Endothelial cell of umbilical vein (primary cell): ENCODE data around the gene CLIP1. TPM values are rescaled to one million over a fixed set of nuclear protein-coding genes. Genes with fewer than 3 reads are reported as not detected.

ENCODE experiments used
- BruUV-seq: library from RNA; stranded (reverse); fragments of 400-500 nt; replicated peaks from 2 replicates; lab custom pipeline; 2021; lab: Mats Ljungman, UMichigan
- CTCF ChIA-PET: fragments of 300-600, 350-600 bp; sonication (Branson Sonifier 250); formaldehyde crosslinking; loops from one replicate; lab custom pipeline; 2021; ENCODE audit warnings: antibody characterized with exemption, inconsistent platforms; lab: Charles Lee
- POLR2A ChIA-PET: fragments of 300-600, 350-600 bp; sonication (Branson Sonifier 250); formaldehyde crosslinking; loops from one replicate; lab custom pipeline; 2021; ENCODE audit warnings: antibody characterized with exemption, inconsistent platforms; lab: Charles Lee
- DNase-seq: peaks from one replicate; pipeline ENCODE4 v3.0.0-alpha.2; 2011; ENCODE audit warnings: low read depth, low spot score
- FAIRE-seq: peaks from 2 replicates; lab custom pipeline; 2011; peaks lifted over from hg19 to GRCh38; lab: Jason Lieb, UNC
- H2AFZ ChIP-seq: 2 replicates; pipeline ENCODE4 v1.6.0; 2012; ENCODE audit warnings: low read depth, low read length, control low read depth, inconsistent platforms
- H3K27ac ChIP-seq: 2 replicates; pipeline ENCODE4 v1.5.1; 2011; ENCODE audit warnings: low read depth, mild to moderate bottlenecking, control low read depth, low read length, moderate library complexity; ENCODE audit not compliant: insufficient read depth
- H3K27me3 ChIP-seq, 2 experiments: 2 replicates each; pipeline versions ENCODE4 v1.6.0 to v1.6.1; 2011; ENCODE audit warnings: low read length in 2 of 2, mixed read lengths in 1 of 2; ENCODE audit not compliant: control insufficient read depth in 2 of 2, insufficient read depth in 2 of 2
- H3K36me3 ChIP-seq, 2 experiments: 2 replicates in 1 of 2; 3 replicates in 1 of 2; pipeline ENCODE4 v1.5.1; 2011; ENCODE audit warnings: low read length in 2 of 2, mild to moderate bottlenecking in 1 of 2, moderate library complexity in 1 of 2; ENCODE audit not compliant: control insufficient read depth in 2 of 2, insufficient read depth in 2 of 2; ENCODE audit errors: extremely low read depth in 1 of 2
- H3K4me1 ChIP-seq: 3 replicates; pipeline ENCODE4 v1.5.1; 2011; ENCODE audit warnings: mild to moderate bottlenecking, low read length; ENCODE audit not compliant: control insufficient read depth, insufficient read depth; ENCODE audit errors: extremely low read depth
- H3K4me2 ChIP-seq: 2 replicates; pipeline ENCODE4 v1.6.1; 2011; ENCODE audit warnings: low read length, control low read depth, mixed read lengths; ENCODE audit not compliant: insufficient read depth
- H3K4me3 ChIP-seq, 3 experiments: fragments of 200-600 bp in 1 of 3; sonication (generic), shearing (Covaris generic) in 1 of 3; replicated peaks in 1 of 3; 2 replicates each; pipeline ENCODE4 v1.5.1; 2011 to 2016; ENCODE audit warnings: control low read depth in 3 of 3, low read length in 3 of 3, mild to moderate bottlenecking in 2 of 3, inconsistent platforms in 1 of 3, low read depth in 1 of 3, moderate library complexity in 1 of 3; ENCODE audit not compliant: insufficient read depth in 1 of 3
- H3K79me2 ChIP-seq: 2 replicates; pipeline ENCODE4 v1.6.0; 2012; ENCODE audit warnings: low read length, inconsistent platforms; ENCODE audit not compliant: control insufficient read depth, insufficient read depth
- H3K9ac ChIP-seq: replicated peaks from 2 replicates; pipeline ENCODE3; 2011; ENCODE audit warnings: low read length, control low read depth; ENCODE audit not compliant: insufficient read depth; ENCODE audit errors: extremely low read depth
- H3K9me1 ChIP-seq: replicated peaks from 3 replicates; pipeline ENCODE4 v1.6.0; 2011; ENCODE audit warnings: mild to moderate bottlenecking, low read length; ENCODE audit not compliant: control insufficient read depth, insufficient read depth; ENCODE audit errors: extremely low read depth
- H3K9me3 ChIP-seq: replicated peaks from 2 replicates; pipeline ENCODE4 v1.5.1; 2012; ENCODE audit warnings: low read length, inconsistent platforms; ENCODE audit not compliant: control insufficient read depth, insufficient read depth
- H4K20me1 ChIP-seq: replicated peaks from 2 replicates; pipeline ENCODE3; 2011; ENCODE audit warnings: mild to moderate bottlenecking, low read length; ENCODE audit not compliant: control insufficient read depth, insufficient read depth; ENCODE audit errors: extremely low read depth
- CTCF ChIP-seq, 2 donors: IDR thresholded peaks; 1 replicate in 1 of 2; 2 replicates in 1 of 2; pipeline ENCODE4 v1.5.1; 2011; ENCODE audit warnings: low read length in 2 of 2, mild to moderate bottlenecking in 2 of 2, moderate library complexity in 2 of 2, control low read depth in 1 of 2, inconsistent platforms in 1 of 2, low read depth in 1 of 2; ENCODE audit not compliant: insufficient read depth in 1 of 2; ENCODE audit errors: extremely low read depth in 1 of 2
- EZH2 ChIP-seq: IDR thresholded peaks from 2 replicates; pipeline ENCODE4 v1.6.1; 2012; ENCODE audit warnings: borderline replicate concordance, low read depth, mild to moderate bottlenecking, moderate library complexity, low read length, inconsistent platforms; ENCODE audit not compliant: severe bottlenecking
- FOS ChIP-seq: IDR thresholded peaks from 2 replicates; pipeline ENCODE4 v1.6.1; 2011; ENCODE audit warnings: mild to moderate bottlenecking, low read length, moderate library complexity, borderline replicate concordance; ENCODE audit not compliant: insufficient read depth
- GATA2 ChIP-seq: IDR thresholded peaks from 2 replicates; pipeline ENCODE4 v1.7.0; 2011; ENCODE audit warnings: low read depth, mild to moderate bottlenecking, moderate library complexity, mixed read lengths, low read length; ENCODE audit not compliant: insufficient read length, insufficient read depth
- JUN ChIP-seq: IDR thresholded peaks from 2 replicates; pipeline ENCODE4 v1.6.1; 2011; ENCODE audit warnings: borderline replicate concordance, low read depth; ENCODE audit not compliant: insufficient read length, insufficient read depth
- MYC ChIP-seq: IDR thresholded peaks from one replicate; pipeline ENCODE4 v1.6.1; 2011; ENCODE audit warnings: mild to moderate bottlenecking, low read depth, low read length
- POLR2A ChIP-seq: IDR thresholded peaks from 2 replicates; pipeline ENCODE4 v1.6.1; 2012; ENCODE audit warnings: low read depth, mild to moderate bottlenecking, control low read depth, low read length
- POLR2AphosphoS5 ChIP-seq: IDR thresholded peaks from 2 replicates; pipeline ENCODE4 v1.6.1; 2012; ENCODE audit warnings: low read depth, mild to moderate bottlenecking, control low read depth, low read length, moderate library complexity; ENCODE audit not compliant: insufficient read depth
- dilution Hi-C: fragments of 300-500 bp; cut with MboI; formaldehyde crosslinking; loops from one replicate; pipeline ENCODE4 v1.15.0; 2019; ENCODE audit warnings: low sequenced_read_pairs; ENCODE audit not compliant: extremely low pct_ligation_motif_present
- intact Hi-C: fragments of 100-400 bp; cut with micrococcal nuclease; formaldehyde crosslinking; loops from one replicate; pipeline ENCODE4 v1.10.0; 2022
- polyA plus RNA-seq, 4 experiments: library from polyadenylated mRNA; depleted of rRNA in 3 of 4; stranded (reverse) in 3 of 4; unstranded in 1 of 4; fragments of >200 nt; gene quantifications; 2 replicates each; pipeline versions ENCODE4 v1.2.1 to v1.2.3, GENCODE V29; 2011 to 2012; ENCODE audit warnings: missing spikeins in 1 of 4
- total RNA-seq: library from RNA; stranded (reverse); gene quantifications from 2 replicates; pipeline ENCODE4 v1.2.3, GENCODE V29; 2021
- TF ChIP-seq, protein P1 (sequence below): IDR thresholded peaks from 2 replicates; pipeline ENCODE4 v1.6.1; 2011; ENCODE audit not compliant: insufficient read depth, insufficient read length

Gene CLIP1
- total and polyA plus RNA-seq, 2 donors (not counting 3 experiments of a cell fraction or from before 2014, with no cell fraction given): 56.5 to 84.3 TPM

DNA sequence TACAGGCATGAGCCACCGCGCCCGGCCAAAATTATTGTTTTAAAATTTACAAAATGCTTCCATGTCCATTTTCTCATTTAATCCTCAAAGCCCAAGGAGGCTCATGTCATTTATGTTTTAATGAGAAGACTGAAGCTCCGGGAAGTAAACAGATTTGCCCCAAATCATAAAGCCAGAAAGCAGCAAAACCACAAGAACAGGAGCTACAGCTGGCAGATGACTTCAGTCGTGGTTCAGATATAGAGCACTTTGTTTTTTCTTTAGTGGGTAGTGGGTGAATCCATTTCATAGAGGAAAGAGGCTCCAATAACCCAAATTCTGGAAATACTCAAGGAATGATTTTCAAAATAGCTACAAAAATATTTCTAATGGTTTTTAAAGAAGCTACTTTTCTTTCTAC is 110.8 kb downstream of the CLIP1 start:
- CTCF ChIA-PET: interaction anchor here (1.1 to 1.3 kb wide), 2 partner anchors 11 to 24 kb away, joined by 4 to 7 read pairs; no protein-coding TSS in a partner anchor
- no TSS peak for BruUV-seq
- intact Hi-C loops: no loop called here

GRCh38 chr12:122310626-122311333 is 111.7 kb downstream of the CLIP1 start:
- Histone ChIP-seq H3K36me3 (peaks cover 16 to 23% of the 10 kb centered on the region in 2 experiments), H3K4me3 (no peak overlapping the region), H3K9me3 (no peaks in the 10 kb centered on the region), H3K4me1 (no peaks in the 10 kb centered on the region), H3K4me2 (no peak overlapping the region), H3K9ac (no peak overlapping the region), H2AFZ (no peak overlapping the region), H3K27ac (no peak overlapping the region), H3K79me2 (no peaks in the 10 kb centered on the region), H3K9me1 (no peaks in the 10 kb centered on the region), H4K20me1 (no peaks in the 10 kb centered on the region), H3K27me3 (no peaks in the 10 kb centered on the region)
- DNase-seq (no peak), FAIRE-seq (no peak)
- POLR2A ChIA-PET: no interaction called here
- no TSS peak for BruUV-seq
- TF ChIP-seq JUN (no peak), GATA2 (no peak), MYC (no peak), FOS (no peak), CTCF (IDR thresholded peaks at IDR 0.05; ENCODE audit: extremely low read depth in 1 of 2, insufficient read depth in 1 of 2, low read depth in 1 of 2, low read length in 2 of 2) (no peak), EZH2 (no peak), POLR2AphosphoS5 (no peak), POLR2A (no peak)
- TF ChIP-seq, protein P1, sequence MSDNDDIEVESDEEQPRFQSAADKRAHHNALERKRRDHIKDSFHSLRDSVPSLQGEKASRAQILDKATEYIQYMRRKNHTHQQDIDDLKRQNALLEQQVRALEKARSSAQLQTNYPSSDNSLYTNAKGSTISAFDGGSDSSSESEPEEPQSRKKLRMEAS: no peak
- CTCF ChIA-PET: no interaction called here
- dilution Hi-C loops: no loop called here
- intact Hi-C loops: no loop called here

More for the DNA sequence above, 110.8 kb downstream of the CLIP1 start:
- Histone ChIP-seq H3K9me1 (no peaks in the 10 kb centered on the region), H3K4me2 (no peak overlapping the region), H2AFZ (no peak overlapping the region), H4K20me1 (no peaks in the 10 kb centered on the region), H3K36me3 (peaks cover 18 to 24% of the 10 kb centered on the region in 2 experiments), H3K4me1 (no peaks in the 10 kb centered on the region), H3K9ac (no peak overlapping the region), H3K27me3 (no peaks in the 10 kb centered on the region), H3K27ac (no peak overlapping the region), H3K9me3 (no peaks in the 10 kb centered on the region), H3K4me3 (no peak overlapping the region), H3K79me2 (no peaks in the 10 kb centered on the region)
- POLR2A ChIA-PET: no interaction called here
- dilution Hi-C loops: no loop called here
- TF ChIP-seq MYC: no peak
- TF ChIP-seq, protein P1: no peak
- DNase-seq (no peak), FAIRE-seq (no peak)
